ENCODE data around the gene AXIN2. TPM values are rescaled to one million over a fixed set of nuclear protein-coding genes. Genes with fewer than 3 reads are reported as not detected.
"Not testable (repeated sequence)": the region's sequence is repeated elsewhere in the genome, so short reads cannot be mapped to it uniquely, and the experiment has no call there.

The AXIN2 gene
- total RNA-seq, 1 donor from 2014 or later: 88.7 TPM

GRCh38 chr17:65487161-65487560 lies 74.3 kb downstream of the AXIN2 start:
- Mint-ChIP-seq H3K27me3 (ENCODE audit: low read depth) (no peaks in the 10 kb centered on the region), H3K9me3 (no peaks in the 10 kb centered on the region), H3K36me3 (no peaks in the 10 kb centered on the region), H3K27ac (no peak overlapping the region), H3K4me1 (peaks cover 14% of the 10 kb centered on the region), H3K4me3 (no peak overlapping the region)
- DNase-seq (ENCODE audit: low spot score in 2 of 2, unreplicated experiment in 2 of 2): no peak
- TF ChIP-seq CTCF (IDR thresholded peaks at IDR 0.05; ENCODE audit: unreplicated experiment): no peak

GRCh38 chr17:65485388-65486299 lies 75.8 kb downstream of the AXIN2 start:
- Mint-ChIP-seq H3K4me3 (no peak overlapping the region), H3K36me3 (no peaks in the 10 kb centered on the region), H3K4me1 (peaks cover 12% of the 10 kb centered on the region), H3K27me3 (ENCODE audit: low read depth) (no peaks in the 10 kb centered on the region), H3K27ac (no peak overlapping the region), H3K9me3 (peaks cover 4% of the 10 kb centered on the region)
- DNase-seq (ENCODE audit: low spot score in 2 of 2, unreplicated experiment in 2 of 2): no peak
- TF ChIP-seq CTCF (IDR thresholded peaks at IDR 0.05; ENCODE audit: unreplicated experiment): no peak

DNA sequence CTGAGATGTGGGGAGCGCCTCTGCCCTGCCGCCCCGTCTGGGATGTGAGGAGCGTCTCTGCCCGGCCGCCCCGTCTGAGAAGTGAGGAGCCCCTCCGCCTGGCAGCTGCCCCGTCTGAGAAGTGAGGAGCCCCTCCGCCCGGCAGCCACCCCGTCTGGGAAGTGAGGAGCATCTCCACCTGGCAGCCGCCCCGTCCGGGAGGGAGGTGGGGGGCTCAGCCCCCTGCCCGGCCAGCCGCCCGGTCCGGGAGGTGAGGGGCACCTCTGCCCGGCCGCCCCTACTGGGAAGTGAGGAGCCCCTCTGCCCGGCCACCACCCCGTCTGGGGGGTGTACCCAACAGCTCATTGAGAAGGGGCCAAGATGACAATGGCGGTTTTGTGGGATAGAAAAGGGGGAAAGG lies 77.0 kb downstream of the AXIN2 start:
- not testable (repeated sequence) for H3K4me3 Mint-ChIP-seq; DNase-seq (ENCODE audit: low spot score in 2 of 2, unreplicated experiment in 2 of 2); H3K4me1 Mint-ChIP-seq; H3K27ac Mint-ChIP-seq; H3K9me3 Mint-ChIP-seq; H3K36me3 Mint-ChIP-seq; H3K27me3 Mint-ChIP-seq (ENCODE audit: low read depth)

GRCh38 chr17:65483438-65483837 lies 78.0 kb downstream of the AXIN2 start:
- Mint-ChIP-seq H3K4me3 (no peak overlapping the region), H3K27ac (no peak overlapping the region), H3K36me3 (no peaks in the 10 kb centered on the region), H3K27me3 (ENCODE audit: low read depth) (no peaks in the 10 kb centered on the region), H3K9me3 (peaks cover 4% of the 10 kb centered on the region), H3K4me1 (peaks cover 6% of the 10 kb centered on the region)
- no peak for TF ChIP-seq CTCF (IDR thresholded peaks at IDR 0.05; ENCODE audit: unreplicated experiment)
- DNase-seq (ENCODE audit: low spot score in 2 of 2, unreplicated experiment in 2 of 2): no peak

GRCh38 chr17:65482201-65482600 lies 79.2 kb downstream of the AXIN2 start:
- no peak for DNase-seq (ENCODE audit: low spot score in 2 of 2, unreplicated experiment in 2 of 2)
- TF ChIP-seq CTCF (IDR thresholded peaks at IDR 0.05; ENCODE audit: unreplicated experiment): no peak
- H3K4me3 Mint-ChIP-seq: no peak overlapping the region
- peaks cover 4% of the 10 kb centered on the region for H3K9me3 Mint-ChIP-seq
- peaks cover 6% of the 10 kb centered on the region for H3K4me1 Mint-ChIP-seq
- H3K27me3 Mint-ChIP-seq (ENCODE audit: low read depth): no peaks in the 10 kb centered on the region
- no peak overlapping the region for H3K27ac Mint-ChIP-seq
- no peaks in the 10 kb centered on the region for H3K36me3 Mint-ChIP-seq

DNA sequence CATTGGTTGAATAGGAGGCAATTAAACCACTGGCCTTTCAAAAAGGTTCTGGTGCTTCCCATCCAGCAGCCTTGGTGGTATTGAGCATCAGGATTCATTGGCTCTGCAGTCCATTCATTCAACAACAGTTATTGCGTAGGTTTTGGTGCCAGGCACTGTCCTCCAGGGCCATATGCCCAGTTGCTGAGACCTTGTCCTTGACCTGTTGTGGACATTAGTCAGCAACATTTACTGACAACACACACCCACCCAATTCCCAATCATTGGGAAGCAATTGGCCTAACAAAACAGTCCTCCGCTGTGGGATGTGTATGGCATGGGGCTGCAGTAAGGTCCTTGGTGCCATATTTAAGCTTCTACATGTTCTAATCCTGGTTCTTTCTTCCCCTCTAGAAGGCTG lies 82.2 kb downstream of the AXIN2 start:
- no peak overlapping the region for H3K27ac Mint-ChIP-seq
- H3K9me3 Mint-ChIP-seq: peaks cover 4% of the 10 kb centered on the region
- H3K4me3 Mint-ChIP-seq: no peak overlapping the region
- DNase-seq (ENCODE audit: low spot score in 2 of 2, unreplicated experiment in 2 of 2): no peak
- H3K4me1 Mint-ChIP-seq: no peaks in the 10 kb centered on the region
- H3K36me3 Mint-ChIP-seq: no peaks in the 10 kb centered on the region
- no peak for TF ChIP-seq CTCF (IDR thresholded peaks at IDR 0.05; ENCODE audit: unreplicated experiment)
- no peaks in the 10 kb centered on the region for H3K27me3 Mint-ChIP-seq (ENCODE audit: low read depth)
